Hematopoietic multipotent progenitor cell (in vitro differentiated cells): ENCODE results near the gene RHBDF2. TPM values are rescaled to one million over a fixed set of nuclear protein-coding genes. Genes with fewer than 3 reads are reported as not detected.
A peak's percentile ranks its signal among the peaks of the same experiment; 100 is the strongest.

Experiments used
- DNase-seq, 3 donors: peaks; one replicate each; pipeline ENCODE4 v3.0.0-alpha.2; 2011 to 2015; ENCODE audit warnings: low read depth in 2 of 3, low spot score in 2 of 3
- total RNA-seq: library from RNA; depleted of rRNA; stranded (reverse); fragments of >200 nt; gene quantifications from one replicate; pipeline ENCODE4 v1.2.3, GENCODE V29; 2012

Gene RHBDF2
- total RNA-seq, 1 donor, result 13.7 TPM

DNA sequence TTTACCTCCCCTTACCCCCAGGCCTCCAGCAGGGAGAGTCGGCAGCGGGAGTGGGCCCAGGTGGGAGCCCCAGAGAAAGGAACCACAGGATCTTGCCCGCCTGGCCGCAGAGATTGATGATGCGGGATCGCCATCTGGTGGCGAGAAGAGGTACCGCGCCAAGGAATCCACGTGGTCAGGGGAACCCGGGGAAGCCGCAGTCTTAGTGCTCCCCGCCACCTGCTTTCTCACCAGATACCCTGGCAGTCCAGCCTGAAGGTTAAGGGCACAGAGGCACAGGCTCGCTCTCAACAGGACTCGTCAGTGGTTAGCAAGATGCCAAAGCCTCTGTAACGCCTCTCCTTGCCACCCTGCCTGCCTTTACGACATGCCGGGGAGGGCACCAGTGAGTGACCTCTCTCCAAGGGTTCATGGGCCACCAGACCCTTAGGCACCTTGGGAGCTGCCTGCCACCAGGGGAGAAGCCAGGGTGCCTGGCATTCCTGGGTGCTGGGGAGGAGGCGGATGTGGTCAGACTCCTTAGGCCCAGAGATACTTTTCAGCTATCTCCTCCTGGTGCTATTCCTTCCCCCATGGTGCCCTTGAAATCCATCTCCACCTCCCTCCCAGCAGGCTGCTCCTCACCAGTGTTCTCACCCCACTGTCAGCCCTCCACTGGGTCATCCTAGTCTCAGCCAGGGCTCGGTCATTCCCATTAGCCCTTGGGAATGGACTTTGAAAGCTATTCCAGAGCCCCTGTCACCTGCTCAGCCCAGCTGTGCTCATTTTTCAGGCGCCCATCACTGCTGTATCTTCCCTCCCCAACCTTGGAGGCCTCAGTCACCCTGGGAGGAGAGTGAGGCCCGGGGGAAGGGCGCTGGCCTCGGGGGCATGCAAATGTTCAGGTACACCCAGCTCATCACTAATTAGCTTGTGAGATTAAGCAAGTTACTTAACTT lies 5.5 kb upstream of the RHBDF2 start:
- peak; percentile 70 to 84 (median 81) for DNase-seq

DNA sequence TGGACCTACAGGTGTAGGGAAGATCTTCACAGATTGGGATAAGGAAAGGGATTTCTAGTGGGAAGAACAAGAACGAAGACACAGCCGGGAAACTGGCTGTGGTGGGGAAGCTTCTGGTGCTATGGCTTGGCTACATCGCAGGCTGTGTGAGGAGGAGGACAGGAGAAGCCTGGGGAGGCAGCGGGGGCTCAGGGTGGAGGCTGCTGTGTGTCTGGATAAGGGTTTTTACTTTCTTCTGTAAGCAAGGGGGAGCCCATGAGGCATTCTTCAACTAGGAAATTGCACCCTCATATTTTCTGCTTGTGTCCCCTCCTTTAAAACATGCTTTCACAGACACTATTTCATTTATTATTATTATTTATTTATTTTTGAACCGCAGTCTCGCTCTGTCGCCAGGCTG lies 2.9 kb upstream of the RHBDF2 start:
- peak in 2 of 3 donors; percentile 52 to 59 for DNase-seq

DNA sequence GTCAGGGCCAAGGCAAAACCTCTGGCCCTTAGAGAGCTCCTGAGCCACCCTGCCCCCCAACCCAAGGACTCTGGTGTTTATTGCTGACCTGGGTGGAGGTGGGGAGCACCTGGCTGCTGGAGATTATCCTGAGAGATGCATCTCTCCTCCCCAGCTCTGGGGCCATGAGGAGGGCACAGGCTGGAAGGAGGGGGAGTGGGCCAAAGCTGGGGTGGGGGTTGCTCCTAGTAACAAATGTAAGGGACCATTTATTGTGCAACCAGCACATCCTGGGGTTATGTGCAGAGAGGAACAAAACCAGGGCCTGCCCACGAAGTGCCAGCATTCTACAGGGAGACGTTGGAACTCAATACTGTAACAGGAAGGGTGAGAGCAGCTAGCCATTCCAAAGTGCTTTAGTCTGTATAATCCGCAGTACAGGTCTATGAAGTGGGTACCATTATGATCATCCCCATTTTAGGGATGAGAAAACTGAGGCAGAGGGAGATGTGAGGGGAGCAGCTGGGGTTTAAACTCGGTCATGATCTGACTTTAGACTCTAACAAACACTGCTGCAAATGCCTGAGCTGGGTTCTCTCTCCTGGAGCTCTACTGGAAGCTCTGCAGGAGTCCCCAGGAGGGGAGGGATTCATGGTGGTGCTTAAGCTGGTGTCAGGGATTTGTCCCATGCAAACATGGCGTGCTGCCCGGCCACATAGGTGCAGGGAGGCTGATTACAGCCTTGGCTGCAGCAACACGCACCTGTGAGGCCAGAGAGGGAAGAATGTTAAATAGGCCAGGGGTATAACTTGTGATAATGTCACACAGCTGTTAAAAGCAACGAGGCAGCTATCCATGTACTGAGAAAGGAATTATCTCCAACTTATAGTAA lies 1.4 kb upstream of the RHBDF2 start:
- DNase-seq, result no peak

DNA sequence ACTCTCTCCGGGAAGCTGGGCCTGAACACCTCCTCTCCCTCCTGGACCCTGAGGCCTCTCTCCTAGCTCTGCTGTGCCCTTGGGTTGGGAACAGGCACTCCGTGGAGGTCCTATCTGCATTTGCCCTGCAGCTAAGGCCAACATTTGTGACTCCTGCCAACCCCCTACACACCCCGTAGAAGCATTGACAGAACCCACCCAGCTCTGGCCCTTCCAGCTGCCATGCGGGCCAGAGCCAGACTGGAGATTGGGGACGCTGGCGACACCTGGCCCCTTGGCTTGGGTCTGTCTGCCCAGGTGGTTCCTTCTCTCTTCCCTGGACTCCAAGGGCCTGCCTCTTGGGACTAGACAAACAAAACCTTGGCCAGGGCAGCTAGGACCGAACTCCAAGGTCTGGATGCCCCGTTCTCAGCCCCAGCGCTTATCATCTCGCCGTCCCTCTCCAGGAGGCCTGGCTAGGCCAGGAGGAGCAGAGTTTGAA lies 644 bp upstream of the RHBDF2 start:
- DNase-seq, result no peak

DNA sequence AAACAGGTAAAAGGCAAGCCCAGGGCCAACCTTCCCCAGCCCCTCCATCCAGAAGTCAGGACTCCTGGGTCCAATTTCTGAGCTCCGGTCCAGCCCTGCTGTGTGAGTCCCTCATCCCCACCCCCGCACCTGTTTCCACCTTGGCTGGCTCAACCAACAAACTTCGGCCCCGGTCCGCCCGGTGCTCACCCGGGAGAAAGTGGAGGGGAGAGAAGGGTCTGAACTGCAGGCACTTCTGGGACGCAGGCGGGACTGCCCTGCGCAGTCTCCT lies 541 bp downstream of the RHBDF2 start:
- no peak for DNase-seq

DNA sequence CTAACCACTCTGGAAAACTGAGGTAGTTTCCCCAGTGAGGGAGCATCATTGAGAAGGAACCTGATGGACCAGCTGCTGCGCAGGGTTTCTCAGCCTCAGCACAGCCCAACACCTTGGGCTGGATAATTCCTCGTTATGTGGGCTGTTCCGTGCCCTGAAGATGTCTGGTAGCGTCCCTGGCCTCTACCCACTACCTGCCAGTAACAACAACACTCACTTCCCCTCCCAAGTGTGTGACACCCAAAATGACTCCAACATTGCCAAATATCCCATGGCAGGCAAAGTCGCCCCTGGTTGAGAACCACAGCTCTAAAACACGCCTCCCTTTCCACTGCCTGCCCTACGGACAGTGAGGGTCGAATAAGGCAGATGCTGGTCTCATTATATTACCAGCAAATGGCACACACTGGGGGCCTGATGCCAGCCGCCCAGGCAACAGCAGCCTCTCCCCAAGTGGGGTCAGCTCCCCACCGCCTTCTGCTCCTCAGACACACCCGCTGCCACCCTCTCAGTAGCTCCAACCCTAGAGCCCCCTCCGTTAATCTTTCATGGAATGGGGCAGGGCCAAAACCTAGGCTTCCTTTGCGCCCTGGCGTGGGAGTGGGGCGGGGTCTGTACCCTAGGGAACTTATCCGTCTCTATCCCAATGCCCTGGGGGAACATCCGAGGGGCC lies 1.0 kb downstream of the RHBDF2 start:
- DNase-seq, result no peak

DNA sequence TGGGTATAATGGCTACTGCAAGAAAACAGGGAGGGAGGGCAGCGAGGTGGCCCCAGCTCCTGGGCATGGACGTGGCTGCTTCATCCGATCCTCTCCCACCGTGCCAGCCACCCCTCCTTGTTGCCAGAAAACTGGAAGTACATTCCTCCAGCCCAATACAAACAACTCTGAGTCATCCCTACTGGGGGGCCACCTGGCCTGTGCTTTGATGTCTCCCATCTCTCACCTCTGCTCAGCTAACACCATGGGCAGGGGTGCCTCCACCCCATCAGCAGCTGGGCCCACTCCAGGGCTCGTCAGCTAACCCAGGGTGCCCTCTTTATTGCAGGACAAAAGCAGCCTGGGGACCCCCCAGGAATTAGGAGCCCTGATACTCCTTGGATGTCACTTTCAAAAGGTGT lies 2.0 kb downstream of the RHBDF2 start:
- no peak for DNase-seq

DNA sequence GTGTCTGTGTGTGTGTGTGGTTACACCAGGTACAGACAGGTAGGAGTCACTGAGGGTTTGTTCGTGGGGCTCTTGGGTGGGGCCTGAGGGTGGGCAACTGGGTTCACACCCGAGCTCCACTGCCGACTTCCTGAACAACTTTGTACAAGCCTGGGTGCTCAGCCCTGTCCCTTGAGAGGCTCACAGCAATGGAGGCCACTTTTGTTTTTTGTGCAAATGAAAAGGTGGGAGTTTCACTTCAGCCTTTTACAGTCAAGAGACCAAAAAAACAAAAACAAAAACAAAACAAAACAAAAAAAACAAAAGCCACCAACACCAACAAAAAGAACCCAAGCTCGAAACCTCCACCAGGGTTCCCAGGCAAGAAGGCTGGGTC lies 2.4 kb downstream of the RHBDF2 start:
- no peak for DNase-seq

DNA sequence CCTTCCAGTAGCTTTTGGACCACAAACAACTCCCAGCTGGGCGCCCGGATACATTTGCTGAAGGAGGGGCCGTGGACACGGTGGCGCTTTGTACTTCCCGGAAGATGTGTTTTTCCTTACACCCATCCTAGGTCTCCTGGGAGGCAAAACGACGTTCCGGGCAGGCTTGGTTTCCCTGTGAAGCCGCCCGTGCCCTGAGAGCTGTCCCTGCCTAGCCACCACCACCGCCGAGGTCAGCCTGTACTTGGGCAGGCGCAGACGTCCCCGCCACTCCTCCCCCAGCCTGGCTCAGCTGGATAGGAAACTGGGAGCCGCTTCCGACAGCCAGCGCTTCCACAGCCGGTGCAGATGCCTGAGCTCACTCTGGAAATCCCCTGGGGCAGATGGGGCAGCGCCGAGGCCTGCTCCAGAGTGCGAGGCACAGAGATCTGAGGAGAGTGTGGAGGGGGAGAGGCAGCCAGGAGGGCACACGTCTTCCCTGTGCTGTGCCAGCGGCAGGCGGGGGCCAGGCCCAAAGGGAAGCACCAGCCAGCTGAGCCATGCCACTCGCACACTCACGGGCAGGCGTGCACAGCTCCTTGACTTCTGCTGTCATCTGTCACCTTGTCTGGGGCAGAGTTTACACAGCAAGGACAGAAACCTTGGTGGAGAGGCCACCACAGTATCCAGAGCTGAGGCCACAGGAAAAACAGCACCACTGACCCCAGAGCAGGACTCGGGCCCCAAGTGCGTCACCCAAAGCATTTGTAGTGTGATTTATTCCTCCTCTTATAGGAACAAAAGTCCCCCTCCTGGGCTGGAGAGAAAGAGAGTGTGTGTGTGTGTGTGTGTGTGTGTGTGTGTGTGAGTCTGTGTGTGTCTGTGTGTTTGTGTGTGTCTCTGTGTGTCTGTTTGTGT lies 3.0 kb downstream of the RHBDF2 start:
- DNase-seq, result no peak

DNA sequence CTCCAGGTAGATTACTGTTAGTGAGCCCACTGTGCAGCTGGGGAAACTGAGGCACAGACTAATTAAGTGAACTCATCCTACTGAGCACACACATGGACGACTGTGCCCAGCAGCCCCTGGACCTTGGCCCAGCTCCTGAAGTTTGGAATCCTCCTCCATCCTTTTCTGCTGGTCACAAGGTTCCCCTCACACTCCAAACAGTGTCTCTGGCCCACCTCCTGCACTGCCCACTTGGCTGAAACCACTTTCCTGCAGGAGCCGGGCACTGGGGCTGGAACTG lies 3.6 kb downstream of the RHBDF2 start:
- no peak for DNase-seq

DNA sequence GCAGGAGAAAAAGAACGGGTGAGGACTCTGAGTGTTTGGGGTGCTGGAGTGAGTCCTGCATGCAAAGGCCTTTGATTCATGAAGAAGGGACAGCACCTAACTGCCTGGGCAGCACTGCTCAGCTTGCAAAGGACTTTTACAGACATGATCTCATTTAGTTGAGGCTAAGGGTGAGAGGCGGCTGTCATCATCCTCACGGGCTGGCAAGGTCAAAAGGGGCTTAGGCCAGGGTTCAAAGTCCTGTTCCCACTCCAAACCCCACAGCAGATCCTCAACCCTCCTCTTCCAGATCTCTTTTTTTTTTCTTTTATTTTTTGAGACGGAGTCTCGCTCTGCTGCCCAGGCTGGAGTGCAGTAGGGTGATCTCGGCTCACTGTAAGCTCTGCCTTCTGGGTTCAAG lies 4.8 kb downstream of the RHBDF2 start:
- DNase-seq, result no peak

DNA sequence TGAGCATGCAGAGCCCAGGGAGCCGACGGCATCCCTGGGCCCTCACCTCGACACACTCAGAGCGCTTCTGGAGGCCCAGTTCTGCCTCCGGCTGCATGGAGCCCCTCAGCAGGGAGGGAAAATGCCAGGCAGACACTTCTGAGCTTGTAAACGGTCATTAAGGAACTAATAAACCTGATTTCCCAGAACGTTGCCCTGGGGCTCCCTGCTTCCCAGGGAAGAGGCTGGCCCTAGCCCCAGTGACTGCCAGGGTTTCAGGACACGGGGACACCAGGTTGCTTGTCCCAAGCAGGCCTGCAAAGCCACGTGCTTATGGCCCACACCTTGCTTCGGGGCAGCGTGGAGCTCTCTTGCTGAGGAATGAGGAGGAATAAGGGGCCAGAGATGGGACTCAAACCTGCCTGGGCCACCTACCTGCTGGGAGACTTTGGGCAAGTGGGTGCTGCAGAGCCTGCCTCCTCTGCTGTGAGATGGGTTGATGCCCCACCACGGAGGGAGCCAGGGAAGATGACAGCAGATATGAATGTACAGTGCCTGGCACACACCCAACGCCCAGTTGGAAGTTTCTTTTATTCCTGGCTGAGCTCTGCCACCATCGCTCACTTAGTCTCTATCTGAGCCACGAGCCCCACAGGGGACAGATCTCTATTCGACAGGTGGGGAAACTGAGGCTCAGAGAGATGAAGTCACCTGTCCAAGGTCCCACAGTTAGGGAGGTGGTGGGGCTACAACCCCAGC lies 5.4 kb downstream of the RHBDF2 start:
- no peak for DNase-seq

DNA sequence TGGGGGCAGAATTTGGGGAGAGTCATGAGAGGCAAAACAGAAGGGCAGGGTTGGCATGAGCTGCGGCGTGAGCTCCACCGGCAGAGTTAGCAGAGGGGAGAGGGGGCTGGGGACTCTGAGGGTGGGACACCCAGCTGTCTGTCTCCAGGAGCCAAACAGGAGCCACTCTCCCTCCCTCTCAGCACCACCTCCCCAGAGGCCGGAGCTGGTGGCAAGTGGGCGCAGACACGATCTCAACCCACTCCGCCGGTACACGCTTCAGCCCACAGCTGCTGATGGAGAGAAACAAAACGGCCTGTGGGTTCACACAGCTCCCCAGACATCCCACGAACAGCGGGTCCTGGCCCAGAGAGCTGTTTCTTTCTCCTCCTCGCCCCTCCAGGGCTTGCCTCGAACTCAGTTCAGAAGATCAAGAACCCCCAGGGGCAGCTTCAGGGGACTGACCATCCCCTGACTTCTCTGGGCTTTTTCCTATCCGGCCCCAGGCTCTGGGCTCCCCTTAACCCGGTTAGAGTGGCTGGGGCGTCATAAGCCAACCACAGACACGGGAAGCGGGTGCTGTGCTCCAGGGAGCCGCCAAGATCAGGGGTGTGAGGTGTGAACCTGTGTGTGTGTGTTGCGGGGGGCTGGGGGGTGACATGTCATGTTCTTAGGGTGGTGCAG lies 7.6 kb downstream of the RHBDF2 start:
- DNase-seq, result no peak

DNA sequence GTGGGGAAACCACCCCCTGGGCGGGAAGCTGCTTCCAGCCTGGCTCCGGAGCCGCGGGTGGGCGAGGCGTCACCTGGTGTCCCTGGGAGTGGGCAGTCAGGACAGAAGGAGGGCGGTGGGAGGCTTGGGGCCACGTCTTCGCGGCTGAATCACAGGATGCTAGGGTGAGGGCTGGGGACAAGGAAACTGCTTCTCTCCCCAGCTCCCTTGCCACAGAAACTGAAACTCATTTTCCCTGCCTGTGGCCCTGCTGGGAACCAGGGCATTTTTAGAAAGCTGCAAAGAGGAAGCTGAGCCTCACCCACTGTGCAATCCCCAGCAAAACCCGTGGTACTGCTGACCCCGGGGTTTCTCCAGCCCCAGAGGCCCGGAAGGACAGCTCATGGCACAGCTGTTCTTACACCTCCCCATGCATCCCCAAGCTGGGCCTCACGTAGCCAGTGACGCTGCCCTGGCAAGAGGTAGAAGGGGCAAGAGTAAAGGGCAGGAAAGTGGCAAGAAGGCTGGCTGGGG lies 8.2 kb downstream of the RHBDF2 start:
- DNase-seq, result peak in 2 of 3 donors; percentile 80 to 82

DNA sequence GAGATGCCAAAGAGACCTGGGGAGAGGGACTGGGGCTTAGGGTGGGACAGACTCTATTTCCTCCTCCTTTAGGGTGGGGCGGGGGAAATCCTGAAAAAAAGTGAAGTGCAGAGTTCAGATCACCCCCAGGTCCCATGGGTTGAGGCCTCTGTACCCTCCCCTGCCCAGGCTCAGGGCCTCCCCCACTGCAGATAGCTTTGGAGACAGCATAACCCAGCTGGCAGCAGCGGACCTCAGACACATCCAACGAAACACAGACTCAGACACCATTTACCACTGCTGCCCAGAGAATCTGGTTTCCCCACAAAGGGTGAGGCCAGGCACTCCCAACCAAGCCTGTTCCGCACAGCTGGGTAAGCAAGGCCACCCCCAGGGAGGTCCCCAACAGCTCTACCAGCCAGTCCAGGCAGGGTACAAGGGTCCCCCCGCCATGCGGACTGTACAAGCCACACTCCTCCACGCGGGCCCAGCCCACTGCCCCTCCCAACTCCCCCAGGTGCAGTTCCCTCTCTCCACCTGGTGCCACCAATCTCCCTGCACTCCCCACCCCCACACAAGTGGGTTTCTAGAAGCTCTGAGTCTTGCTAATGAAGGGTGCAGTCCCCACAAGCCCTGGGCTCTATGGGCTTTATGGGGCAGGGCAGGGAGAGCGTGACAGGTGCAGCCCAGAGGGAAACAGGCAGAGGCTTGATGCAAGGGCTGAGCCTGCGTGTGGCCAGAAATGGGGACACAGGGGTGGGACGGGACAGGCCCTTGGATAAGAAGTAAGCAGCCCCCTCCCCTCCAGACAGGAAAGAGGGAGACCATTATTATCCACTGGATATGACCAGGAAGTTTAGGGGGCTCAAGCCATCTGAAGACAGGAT lies 8.9 kb downstream of the RHBDF2 start:
- no peak for DNase-seq

DNA sequence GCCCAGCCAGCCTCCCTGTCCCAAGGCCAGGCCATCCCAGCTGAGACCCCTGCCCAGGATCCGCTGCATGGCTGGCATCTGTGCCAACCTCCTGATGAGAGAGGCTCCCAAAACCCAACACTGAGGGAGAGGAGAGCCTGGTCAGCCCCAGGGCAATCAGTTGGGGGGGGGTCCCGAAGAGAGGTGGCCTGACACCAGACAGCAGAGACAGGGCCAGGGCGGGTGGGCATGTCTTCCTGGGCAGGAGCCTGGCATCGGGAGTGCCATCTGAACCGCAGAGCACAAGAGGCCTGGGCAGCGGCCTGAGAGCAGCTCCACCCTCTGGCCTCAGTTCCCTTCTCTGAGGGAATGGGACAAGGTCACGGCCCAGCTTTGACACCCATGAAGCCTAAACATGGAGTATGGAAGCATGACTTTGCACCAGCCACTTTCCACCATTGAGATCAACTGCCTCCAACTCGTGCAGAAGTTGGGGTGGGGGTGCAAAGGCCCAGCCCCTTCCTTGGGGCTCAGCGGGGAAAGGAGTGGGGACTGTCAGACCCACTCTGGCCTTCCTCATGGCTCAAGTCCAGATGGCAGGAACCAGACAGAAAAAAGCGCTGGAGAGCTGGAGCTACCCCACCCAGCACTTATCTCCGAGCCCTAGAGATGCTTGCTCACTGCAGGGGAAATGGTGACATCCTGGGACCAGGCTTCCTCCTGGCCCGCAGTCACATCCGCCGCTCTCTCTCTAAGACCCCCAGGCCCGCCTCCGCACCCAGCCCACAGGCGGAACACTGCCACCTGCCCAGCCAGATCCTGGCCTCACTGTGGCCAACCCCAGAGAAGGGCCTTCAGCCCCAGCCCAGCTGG lies 9.7 kb downstream of the RHBDF2 start:
- DNase-seq, result no peak

DNA sequence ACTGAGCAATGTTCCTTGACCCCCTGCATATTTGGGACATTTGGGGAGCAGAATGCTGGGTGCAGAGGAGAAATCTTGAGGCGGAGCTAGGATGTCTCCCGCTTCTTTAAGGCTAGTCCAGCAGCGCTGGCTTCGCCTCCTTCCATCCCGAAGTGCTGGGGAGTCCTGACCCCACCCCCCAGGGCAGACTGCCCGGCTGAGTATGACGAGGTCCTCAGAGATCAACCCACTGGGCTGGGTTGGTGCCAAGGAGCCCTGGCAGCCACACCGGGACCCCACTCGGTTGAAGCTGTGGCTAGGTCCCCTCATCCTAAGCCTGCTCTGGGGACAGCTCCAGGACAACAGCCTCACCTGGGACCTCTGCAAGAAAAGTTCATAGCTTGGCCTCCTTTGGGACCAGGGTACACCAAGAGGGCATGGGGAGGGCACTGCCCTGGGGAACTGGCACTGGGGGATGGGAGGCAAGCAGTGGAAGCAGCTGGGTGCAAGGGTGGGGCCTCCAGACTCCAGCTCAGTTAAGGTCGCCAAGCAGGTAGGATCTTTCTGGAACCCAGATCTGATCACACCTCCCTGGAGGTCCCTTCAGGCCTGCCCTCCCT lies 11.0 kb downstream of the RHBDF2 start:
- DNase-seq, result no peak
